Measurements from ENCODE around the gene TET3. TPM values are rescaled to one million over a fixed set of nuclear protein-coding genes. Genes with fewer than 3 reads are reported as not detected.

The TET3 gene
- total RNA-seq, 2 donors from 2014 or later, result 23.5 to 26.3 TPM

DNA sequence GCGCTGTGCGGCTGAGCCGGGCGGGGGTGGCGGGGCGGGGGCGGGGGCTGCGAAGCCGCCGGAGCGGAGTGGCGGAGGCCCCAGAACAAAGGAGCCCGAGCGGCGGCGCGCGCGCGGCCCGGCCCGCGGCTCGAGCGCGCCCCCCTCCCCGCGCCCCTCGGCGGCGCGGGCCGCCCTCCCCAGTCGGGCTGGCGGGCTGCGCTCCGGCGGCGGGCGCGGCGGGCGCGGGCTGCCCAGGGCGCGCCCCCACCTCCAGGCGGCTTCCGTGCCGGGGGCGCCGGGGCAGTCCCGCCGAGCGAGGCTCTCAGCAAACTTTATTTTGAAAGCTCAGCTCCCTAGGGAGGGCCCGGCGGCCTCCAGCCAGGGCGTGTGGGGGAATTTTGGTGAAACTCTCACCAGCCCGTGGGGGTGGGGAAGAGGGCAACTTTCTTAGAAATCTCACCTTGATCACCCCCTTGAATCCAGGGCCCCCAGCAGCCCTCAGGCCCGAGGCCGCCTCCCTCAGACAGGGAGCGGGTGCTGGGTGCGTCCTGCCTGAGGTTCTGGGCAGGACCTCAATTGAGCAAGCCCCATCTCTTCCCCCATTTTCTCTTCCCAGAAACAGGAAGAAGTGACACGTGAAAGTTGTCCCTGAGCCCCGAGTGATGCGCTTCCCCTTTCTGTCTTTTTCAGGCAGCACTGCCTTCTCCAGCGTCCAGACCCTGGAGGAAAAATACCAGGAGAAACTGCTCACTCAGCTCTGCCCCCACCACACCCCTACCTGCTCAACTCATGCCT, 786 bp downstream of the TET3 start:
- peaks cover 18% of the 10 kb centered on the region for H3K4me1 ChIP-seq (ENCODE audit: control insufficient read depth, insufficient read depth, low read length)
- H3K27ac Mint-ChIP-seq, result peak overlapping the region; percentile 74
- H3K9me3 ChIP-seq (ENCODE audit: control insufficient read depth, low read length), result no peaks in the 10 kb centered on the region
- WGBS, 2 experiments (ENCODE audit: insufficient coverage in 1 of 2, insufficient read length in 1 of 2), result 3 to 23% methylated on average over 11 to 66 of the region's 66 CpGs
- H3K36me3 ChIP-seq (ENCODE audit: control insufficient read depth, insufficient read depth, low read length), result peaks cover 20% of the 10 kb centered on the region
- peak overlapping the region; percentile 66 for H3K9ac ChIP-seq (ENCODE audit: extremely low read depth, low read length, poor library complexity, severe bottlenecking)
- H3K36me3 Mint-ChIP-seq (ENCODE audit: low read depth), result peaks cover 25% of the 10 kb centered on the region
- peak overlapping the region; percentile 83 for H3K4me3 ChIP-seq (ENCODE audit: low read length)
- peaks cover 30% of the 10 kb centered on the region for H3K27me3 Mint-ChIP-seq (ENCODE audit: insufficient read depth)
- DNase-seq, result peak; percentile 63
- H3K27ac ChIP-seq (ENCODE audit: low read depth, low read length), result no peak overlapping the region
- H3K27me3 ChIP-seq (ENCODE audit: control insufficient read depth, insufficient read depth, low read length, poor library complexity, severe bottlenecking), result peaks cover 9% of the 10 kb centered on the region
- H3K9me3 Mint-ChIP-seq, result no peaks in the 10 kb centered on the region
- peaks cover 60% of the 10 kb centered on the region for H3K4me1 Mint-ChIP-seq
- TF ChIP-seq, protein P1, sequence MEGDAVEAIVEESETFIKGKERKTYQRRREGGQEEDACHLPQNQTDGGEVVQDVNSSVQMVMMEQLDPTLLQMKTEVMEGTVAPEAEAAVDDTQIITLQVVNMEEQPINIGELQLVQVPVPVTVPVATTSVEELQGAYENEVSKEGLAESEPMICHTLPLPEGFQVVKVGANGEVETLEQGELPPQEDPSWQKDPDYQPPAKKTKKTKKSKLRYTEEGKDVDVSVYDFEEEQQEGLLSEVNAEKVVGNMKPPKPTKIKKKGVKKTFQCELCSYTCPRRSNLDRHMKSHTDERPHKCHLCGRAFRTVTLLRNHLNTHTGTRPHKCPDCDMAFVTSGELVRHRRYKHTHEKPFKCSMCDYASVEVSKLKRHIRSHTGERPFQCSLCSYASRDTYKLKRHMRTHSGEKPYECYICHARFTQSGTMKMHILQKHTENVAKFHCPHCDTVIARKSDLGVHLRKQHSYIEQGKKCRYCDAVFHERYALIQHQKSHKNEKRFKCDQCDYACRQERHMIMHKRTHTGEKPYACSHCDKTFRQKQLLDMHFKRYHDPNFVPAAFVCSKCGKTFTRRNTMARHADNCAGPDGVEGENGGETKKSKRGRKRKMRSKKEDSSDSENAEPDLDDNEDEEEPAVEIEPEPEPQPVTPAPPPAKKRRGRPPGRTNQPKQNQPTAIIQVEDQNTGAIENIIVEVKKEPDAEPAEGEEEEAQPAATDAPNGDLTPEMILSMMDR (conservative IDR thresholded peaks at IDR 0.05), result no peak
- H3K4me3 Mint-ChIP-seq, result peak overlapping the region; percentile 69

DNA sequence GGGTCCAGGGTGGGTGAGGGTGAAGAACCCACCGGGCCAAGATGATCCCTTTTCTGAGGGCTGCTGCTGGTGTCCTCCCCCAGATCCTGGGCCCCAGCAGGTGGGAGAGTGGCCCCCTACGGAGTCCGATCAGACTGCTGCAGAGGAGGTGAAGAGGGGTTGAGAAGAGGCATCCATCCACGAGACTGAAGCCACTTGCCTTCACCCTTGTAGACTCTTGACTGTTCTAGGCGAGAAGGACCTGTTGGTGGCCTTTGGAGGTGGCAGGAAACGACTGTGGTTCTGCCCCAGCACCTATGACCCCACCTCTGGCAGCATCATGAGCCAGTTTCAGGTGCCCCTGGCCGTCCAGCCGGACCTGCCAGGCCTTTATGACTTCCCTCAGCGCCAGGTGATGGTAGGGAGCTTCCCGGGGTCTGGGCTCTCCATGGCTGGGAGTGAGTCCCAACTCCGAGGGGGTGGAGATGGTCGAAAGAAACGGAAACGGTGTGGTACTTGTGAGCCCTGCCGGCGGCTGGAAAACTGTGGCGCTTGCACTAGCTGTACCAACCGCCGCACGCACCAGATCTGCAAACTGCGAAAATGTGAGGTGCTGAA, 1.5 kb downstream of the TET3 start:
- H3K27ac Mint-ChIP-seq, result no peak overlapping the region
- H3K9ac ChIP-seq (ENCODE audit: extremely low read depth, low read length, poor library complexity, severe bottlenecking), result peak overlapping the region; percentile 66

DNA sequence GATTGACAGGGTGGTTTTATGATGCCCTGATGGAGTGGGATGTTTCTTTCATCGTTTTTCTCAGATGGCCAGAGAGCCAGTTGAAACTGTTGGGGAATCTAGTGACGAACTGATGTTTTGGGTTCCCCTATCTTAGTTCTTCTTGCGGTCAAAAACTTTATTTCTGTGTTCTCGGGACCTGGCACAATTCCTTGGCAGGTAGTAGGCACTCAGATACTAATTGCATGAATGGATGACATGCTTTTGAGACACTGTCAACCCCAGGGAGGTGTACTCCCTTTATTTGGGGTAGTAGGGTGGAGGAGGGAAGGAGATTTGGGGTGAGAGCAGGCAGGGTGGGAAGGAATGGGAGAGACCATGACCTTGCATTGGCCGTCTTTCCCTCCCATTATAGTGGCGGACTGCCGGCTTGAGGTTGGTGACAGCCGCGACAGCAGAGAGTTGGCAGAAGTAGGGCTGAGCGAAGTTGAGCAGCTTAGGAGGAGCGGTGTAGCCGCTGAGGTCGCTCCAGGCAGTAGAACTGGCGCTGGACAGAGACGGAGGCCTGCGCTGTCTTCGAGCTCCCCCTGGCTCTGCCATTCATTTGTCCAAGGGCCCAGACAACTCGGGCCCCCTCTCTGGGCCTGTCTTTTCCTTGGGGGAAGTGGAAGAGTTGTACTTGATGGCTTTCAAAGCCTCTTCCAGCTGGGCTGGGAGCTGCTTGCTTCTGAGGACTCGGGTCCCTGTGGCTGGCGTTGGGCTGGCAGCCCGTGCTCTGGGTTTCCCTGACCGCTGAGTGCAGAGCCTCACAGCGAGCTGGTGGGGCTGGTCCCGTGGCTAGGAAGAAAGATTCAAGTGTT, 2.6 kb downstream of the TET3 start:
- Histone ChIP-seq H3K27me3 (ENCODE audit: control insufficient read depth, insufficient read depth, low read length, poor library complexity, severe bottlenecking) (peaks cover 9% of the 10 kb centered on the region), H3K9me3 (ENCODE audit: control insufficient read depth, low read length) (no peaks in the 10 kb centered on the region), H3K27ac (ENCODE audit: low read depth, low read length) (no peak overlapping the region), H3K4me1 (ENCODE audit: control insufficient read depth, insufficient read depth, low read length) (peaks cover 18% of the 10 kb centered on the region), H3K4me3 (ENCODE audit: low read length) (peak overlapping the region; percentile 83), H3K36me3 (ENCODE audit: control insufficient read depth, insufficient read depth, low read length) (peaks cover 22% of the 10 kb centered on the region), H3K9ac (ENCODE audit: extremely low read depth, low read length, poor library complexity, severe bottlenecking) (no peak overlapping the region)
- DNase-seq, result peak; percentile 61
- H3K27ac Mint-ChIP-seq, result no peak overlapping the region
- TF ChIP-seq, protein P1 (conservative IDR thresholded peaks at IDR 0.05), result peak; percentile 23
- peak overlapping the region; percentile 69 for H3K4me3 Mint-ChIP-seq
- H3K27me3 Mint-ChIP-seq (ENCODE audit: insufficient read depth), result peaks cover 11% of the 10 kb centered on the region
- H3K36me3 Mint-ChIP-seq (ENCODE audit: low read depth), result peaks cover 40% of the 10 kb centered on the region
- WGBS, 2 experiments (ENCODE audit: insufficient coverage in 1 of 2, insufficient read length in 1 of 2), result 77 to 79% methylated on average over 12 to 24 of the region's 24 CpGs
- peaks cover 44% of the 10 kb centered on the region for H3K4me1 Mint-ChIP-seq
- H3K9me3 Mint-ChIP-seq, result no peaks in the 10 kb centered on the region

More for the DNA sequence above, 1.5 kb downstream of the TET3 start:
- H3K9me3 ChIP-seq (ENCODE audit: control insufficient read depth, low read length), result no peaks in the 10 kb centered on the region
- DNase-seq, result no peak
- H3K4me1 ChIP-seq (ENCODE audit: control insufficient read depth, insufficient read depth, low read length), result peaks cover 18% of the 10 kb centered on the region
- H3K27me3 ChIP-seq (ENCODE audit: control insufficient read depth, insufficient read depth, low read length, poor library complexity, severe bottlenecking), result peaks cover 9% of the 10 kb centered on the region
- peak overlapping the region; percentile 69 for H3K4me3 Mint-ChIP-seq
- H3K36me3 Mint-ChIP-seq (ENCODE audit: low read depth), result peaks cover 30% of the 10 kb centered on the region
- no peak overlapping the region for H3K27ac ChIP-seq (ENCODE audit: low read depth, low read length)
- H3K36me3 ChIP-seq (ENCODE audit: control insufficient read depth, insufficient read depth, low read length), result peaks cover 22% of the 10 kb centered on the region
- H3K27me3 Mint-ChIP-seq (ENCODE audit: insufficient read depth), result peaks cover 23% of the 10 kb centered on the region
- peaks cover 54% of the 10 kb centered on the region for H3K4me1 Mint-ChIP-seq
- whole genome bisulfite sequencing, 2 experiments (ENCODE audit: insufficient coverage in 1 of 2, insufficient read length in 1 of 2), result 92 to 94% methylated on average over 11 to 21 of the region's 21 CpGs
- TF ChIP-seq, protein P1 (conservative IDR thresholded peaks at IDR 0.05), result no peak
- peak overlapping the region; percentile 83 for H3K4me3 ChIP-seq (ENCODE audit: low read length)
- no peaks in the 10 kb centered on the region for H3K9me3 Mint-ChIP-seq
